ENCODE data around the gene IFNG-AS1. TPM values are rescaled to one million over a fixed set of nuclear protein-coding genes. Genes with fewer than 3 reads are reported as not detected.

The IFNG-AS1 gene
- total RNA-seq, 1 experiment from 2014 or later: not detected

- Histone ChIP-seq H3K4me1 (no peaks in the 10 kb centered on the region), H3K36me3 (ENCODE audit: control insufficient read depth, insufficient read depth, low read length) (no peaks in the 10 kb centered on the region), H3K27me3 (replicated peaks; ENCODE audit: control insufficient read depth, insufficient read depth, low read length) (no peaks in the 10 kb centered on the region), H3K4me3 (ENCODE audit: low read depth, low read length) (no peak overlapping the region), H3K9me3 (no peaks in the 10 kb centered on the region)
- ChIA-PET CTCF (no interaction called here), POLR2A (no interaction called here)
- no TSS peak for BruUV-seq (replicated peaks)
- no peak for TF ChIP-seq CTCF (IDR thresholded peaks at IDR 0.05; ENCODE audit: insufficient read depth in 1 of 2, low read depth in 1 of 2, low read length in 1 of 2, severe bottlenecking in 1 of 2, unreplicated experiment in 1 of 2)
- Mint-ChIP-seq H3K27ac (ENCODE audit: unreplicated experiment) (no peak overlapping the region), H3K36me3 (ENCODE audit: insufficient read depth, unreplicated experiment) (no peaks in the 10 kb centered on the region), H3K4me1 (ENCODE audit: low read depth, unreplicated experiment) (no peaks in the 10 kb centered on the region), H3K9me3 (ENCODE audit: unreplicated experiment) (no peaks in the 10 kb centered on the region), H3K4me3 (ENCODE audit: unreplicated experiment) (no peak overlapping the region), H3K27me3 (ENCODE audit: insufficient read depth, unreplicated experiment) (peaks cover 11% of the 10 kb centered on the region)
- DNase-seq: no peak
- intact Hi-C loops (cut with micrococcal nuclease; ENCODE audit: unreplicated experiment): no loop called here
Observed at GRCh38 chr12:67986632-67987031, 2.6 kb upstream of the IFNG-AS1 start.

- CTCF ChIA-PET: no interaction called here
- BruUV-seq (replicated peaks): no TSS peak
- Histone ChIP-seq H3K27me3 (replicated peaks; ENCODE audit: control insufficient read depth, insufficient read depth, low read length) (no peaks in the 10 kb centered on the region), H3K4me3 (ENCODE audit: low read depth, low read length) (no peak overlapping the region), H3K36me3 (ENCODE audit: control insufficient read depth, insufficient read depth, low read length) (no peaks in the 10 kb centered on the region), H3K9me3 (no peaks in the 10 kb centered on the region), H3K4me1 (no peaks in the 10 kb centered on the region)
- Mint-ChIP-seq H3K27ac (ENCODE audit: unreplicated experiment) (no peak overlapping the region), H3K4me3 (ENCODE audit: unreplicated experiment) (no peak overlapping the region), H3K9me3 (ENCODE audit: unreplicated experiment) (no peaks in the 10 kb centered on the region), H3K27me3 (ENCODE audit: insufficient read depth, unreplicated experiment) (peaks cover 15% of the 10 kb centered on the region), H3K4me1 (ENCODE audit: low read depth, unreplicated experiment) (no peaks in the 10 kb centered on the region), H3K36me3 (ENCODE audit: insufficient read depth, unreplicated experiment) (no peaks in the 10 kb centered on the region)
- intact Hi-C loops (cut with micrococcal nuclease; ENCODE audit: unreplicated experiment): no loop called here
- POLR2A ChIA-PET: no interaction called here
- TF ChIP-seq CTCF (IDR thresholded peaks at IDR 0.05; ENCODE audit: insufficient read depth in 1 of 2, low read depth in 1 of 2, low read length in 1 of 2, severe bottlenecking in 1 of 2, unreplicated experiment in 1 of 2): no peak
- no peak for DNase-seq
Observed at GRCh38 chr12:67988601-67989021, 636 bp upstream of the IFNG-AS1 start.

- Histone ChIP-seq H3K4me3 (ENCODE audit: low read depth, low read length) (no peak overlapping the region), H3K9me3 (no peaks in the 10 kb centered on the region), H3K36me3 (ENCODE audit: control insufficient read depth, insufficient read depth, low read length) (no peaks in the 10 kb centered on the region), H3K4me1 (no peaks in the 10 kb centered on the region), H3K27me3 (replicated peaks; ENCODE audit: control insufficient read depth, insufficient read depth, low read length) (no peaks in the 10 kb centered on the region; the same call in 1 of the 2 replicates)
- Mint-ChIP-seq H3K36me3 (ENCODE audit: insufficient read depth, unreplicated experiment) (no peaks in the 10 kb centered on the region), H3K27ac (ENCODE audit: unreplicated experiment) (no peak overlapping the region), H3K4me3 (ENCODE audit: unreplicated experiment) (no peak overlapping the region), H3K4me1 (ENCODE audit: low read depth, unreplicated experiment) (no peaks in the 10 kb centered on the region), H3K9me3 (ENCODE audit: unreplicated experiment) (no peaks in the 10 kb centered on the region), H3K27me3 (ENCODE audit: insufficient read depth, unreplicated experiment) (peaks cover 15% of the 10 kb centered on the region)
- no peak for TF ChIP-seq CTCF (IDR thresholded peaks at IDR 0.05; ENCODE audit: insufficient read depth in 1 of 2, low read depth in 1 of 2, low read length in 1 of 2, severe bottlenecking in 1 of 2, unreplicated experiment in 1 of 2)
- ChIA-PET POLR2A (no interaction called here), CTCF (no interaction called here)
- intact Hi-C loops (cut with micrococcal nuclease; ENCODE audit: unreplicated experiment): no loop called here
- no peak for DNase-seq
- no TSS peak for BruUV-seq (replicated peaks)
Observed at GRCh38 chr12:67991158-67991557, 1.9 kb downstream of the IFNG-AS1 start.
